IPS-18a (cell line): Measurements from ENCODE around the gene RPA1.

Experiments
- H3K27ac ChIP-seq: one replicate; pipeline ENCODE4 v1.5.1; 2013; ENCODE audit warnings: low read length
- H3K27me3 ChIP-seq: one replicate; pipeline ENCODE4 v1.6.1; 2013; ENCODE audit warnings: mild to moderate bottlenecking, low read length; ENCODE audit not compliant: control insufficient read depth, insufficient read depth
- H3K36me3 ChIP-seq: one replicate; pipeline ENCODE4 v1.6.1; 2013; ENCODE audit warnings: low read depth, low read length; ENCODE audit not compliant: control insufficient read depth
- H3K4me1 ChIP-seq: one replicate; pipeline ENCODE4 v1.6.1; 2013; ENCODE audit warnings: low read depth, low read length; ENCODE audit not compliant: control insufficient read depth
- H3K4me3 ChIP-seq: one replicate; pipeline ENCODE4 v1.5.1; 2013; ENCODE audit warnings: low read length
- H3K9ac ChIP-seq: one replicate; pipeline ENCODE4 v1.6.1; 2013; ENCODE audit warnings: mild to moderate bottlenecking, low read length, moderate library complexity
- H3K9me3 ChIP-seq: one replicate; pipeline ENCODE4 v1.6.1; 2013; ENCODE audit warnings: low read depth, low read length; ENCODE audit not compliant: control insufficient read depth

RPA1 gene

DNA sequence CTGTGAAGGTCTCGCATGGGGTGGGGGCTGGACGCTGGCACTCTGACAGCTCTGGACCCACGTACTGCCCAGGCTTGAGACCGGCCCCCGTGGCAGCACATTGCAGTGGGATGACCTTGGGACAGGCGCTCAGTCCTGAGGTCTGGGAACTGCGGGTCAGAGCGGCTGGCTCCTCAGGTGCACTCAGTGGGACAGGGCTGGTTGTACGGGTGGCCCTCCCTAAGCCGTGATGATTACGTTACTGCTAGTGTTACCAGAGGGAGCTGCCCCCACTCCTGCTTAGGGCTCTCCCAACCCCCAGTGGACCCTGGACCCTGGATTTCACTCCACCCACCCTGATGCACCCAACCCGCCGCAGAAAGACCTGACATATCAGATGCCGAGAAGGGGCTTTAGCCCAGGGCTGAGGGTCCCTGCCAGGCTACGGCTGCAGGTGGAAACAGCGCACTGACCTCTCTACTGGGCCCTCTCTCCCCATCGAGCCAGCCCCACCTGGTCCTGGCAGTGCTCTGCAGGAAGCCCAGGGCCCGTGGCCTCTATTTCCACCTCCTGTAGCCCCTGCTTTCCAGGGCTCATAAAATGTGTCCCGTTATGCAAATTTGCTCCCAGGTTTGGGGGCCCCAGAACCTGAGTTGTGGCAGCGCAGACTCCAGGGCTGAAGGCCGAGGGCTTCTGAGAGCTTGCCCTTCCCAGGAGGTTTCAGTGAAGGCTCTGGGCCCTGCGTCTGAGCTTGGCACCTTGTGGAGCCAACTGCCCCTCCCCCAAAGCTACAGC, 118.1 kb downstream of the RPA1 start:
- no peak overlapping the region for H3K4me3 ChIP-seq
- no peak overlapping the region for H3K9ac ChIP-seq

DNA sequence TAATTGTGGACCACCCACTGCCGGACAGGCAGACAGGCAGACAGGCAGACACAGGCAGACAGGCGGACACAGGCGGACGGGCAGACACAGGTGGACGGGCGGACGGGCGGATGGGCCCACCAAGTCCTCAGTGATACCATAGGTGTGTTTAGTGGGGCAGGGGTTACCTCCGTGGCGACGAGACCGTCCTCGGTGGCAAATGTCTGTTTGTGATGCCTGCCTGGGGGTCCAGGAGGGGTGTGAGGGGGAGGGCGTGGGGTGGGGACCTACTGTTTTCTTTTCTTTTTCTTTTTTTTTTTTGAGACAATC, 118.7 kb downstream of the RPA1 start:
- Histone ChIP-seq H3K27me3 (no peaks in the 10 kb centered on the region), H3K36me3 (no peaks in the 10 kb centered on the region), H3K27ac (no peak overlapping the region), H3K9ac (no peak overlapping the region), H3K4me1 (no peaks in the 10 kb centered on the region), H3K4me3 (no peak overlapping the region), H3K9me3 (no peaks in the 10 kb centered on the region)

More for the DNA sequence above, 118.1 kb downstream of the RPA1 start:
- H3K27ac ChIP-seq, result no peak overlapping the region
- no peaks in the 10 kb centered on the region for H3K27me3 ChIP-seq
- no peaks in the 10 kb centered on the region for H3K9me3 ChIP-seq
- no peaks in the 10 kb centered on the region for H3K4me1 ChIP-seq
- no peaks in the 10 kb centered on the region for H3K36me3 ChIP-seq
